ENCODE data around the gene ASXL2.

ASXL2 gene

GRCh38 chr2:25697559-25698341 is 180.5 kb downstream of the ASXL2 start:
- no peaks in the 10 kb centered on the region for H3K36me3 Mint-ChIP-seq
- H3K27me3 Mint-ChIP-seq: no peaks in the 10 kb centered on the region
- no peak overlapping the region for H3K27ac Mint-ChIP-seq
- peaks cover 2% of the 10 kb centered on the region for H3K4me1 Mint-ChIP-seq (ENCODE audit: low read depth)
- H3K9me3 Mint-ChIP-seq (ENCODE audit: low read depth): no peaks in the 10 kb centered on the region
- no peak overlapping the region for H3K4me3 Mint-ChIP-seq

DNA sequence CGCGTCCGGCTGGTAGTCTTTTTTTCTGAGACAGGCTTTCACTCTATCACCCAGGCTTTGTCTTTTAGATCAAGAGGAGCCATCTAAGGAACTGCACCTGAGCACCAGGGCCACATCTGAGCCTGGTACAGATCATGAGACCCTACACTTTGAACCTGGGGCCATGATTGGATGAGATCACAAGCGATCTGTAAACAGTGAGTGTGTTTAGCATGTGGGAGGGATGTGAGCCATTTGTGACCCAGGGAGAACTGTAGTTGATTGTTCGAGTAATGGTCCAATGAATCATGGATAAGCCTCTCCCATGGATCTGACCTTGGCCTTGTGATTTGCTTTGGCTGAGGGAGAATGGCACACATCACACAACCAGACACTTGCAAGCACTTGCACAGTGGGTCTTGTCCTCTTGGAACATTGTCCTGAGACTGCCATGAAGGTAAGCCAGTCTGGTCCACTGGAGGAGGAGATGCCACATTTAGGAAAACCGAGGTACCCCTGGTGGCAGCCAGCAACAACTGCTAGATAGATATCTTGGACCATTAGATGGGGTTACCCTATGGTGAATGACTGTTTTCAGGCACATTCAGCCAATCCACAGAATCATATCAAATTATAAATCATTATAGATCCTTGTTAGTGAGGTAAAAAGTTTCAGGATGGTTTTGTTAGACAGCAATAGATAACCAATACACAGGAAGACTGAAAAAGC is 185.4 kb downstream of the ASXL2 start:
- no peaks in the 10 kb centered on the region for H3K4me1 Mint-ChIP-seq (ENCODE audit: low read depth)
- H3K4me3 Mint-ChIP-seq: no peak overlapping the region
- no peaks in the 10 kb centered on the region for H3K36me3 Mint-ChIP-seq
- H3K27ac Mint-ChIP-seq: no peak overlapping the region
- H3K27me3 Mint-ChIP-seq: no peaks in the 10 kb centered on the region
- no peaks in the 10 kb centered on the region for H3K9me3 Mint-ChIP-seq (ENCODE audit: low read depth)

DNA sequence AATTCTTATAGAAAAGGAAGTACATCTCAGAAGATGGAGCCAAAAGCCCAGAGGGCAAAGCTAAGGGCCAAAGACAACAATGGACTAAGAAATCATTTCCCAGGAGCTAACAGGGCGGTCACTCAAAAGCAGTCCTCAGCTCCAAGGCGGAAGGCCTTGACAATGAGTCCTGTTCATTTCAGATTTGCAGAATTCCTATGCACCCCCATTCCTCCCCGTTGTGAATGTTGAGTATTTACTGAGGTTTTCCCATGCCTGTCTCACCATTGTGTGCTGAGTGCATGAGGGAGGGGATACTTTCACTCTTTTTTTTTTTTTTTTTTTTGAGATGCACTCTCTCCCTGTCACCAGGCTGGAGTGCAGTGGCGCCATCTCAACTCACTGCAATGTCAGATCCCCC is 186.1 kb downstream of the ASXL2 start:
- Mint-ChIP-seq H3K4me1 (ENCODE audit: low read depth) (no peaks in the 10 kb centered on the region), H3K27ac (no peak overlapping the region), H3K36me3 (no peaks in the 10 kb centered on the region), H3K9me3 (ENCODE audit: low read depth) (no peaks in the 10 kb centered on the region), H3K4me3 (no peak overlapping the region), H3K27me3 (no peaks in the 10 kb centered on the region)

DNA sequence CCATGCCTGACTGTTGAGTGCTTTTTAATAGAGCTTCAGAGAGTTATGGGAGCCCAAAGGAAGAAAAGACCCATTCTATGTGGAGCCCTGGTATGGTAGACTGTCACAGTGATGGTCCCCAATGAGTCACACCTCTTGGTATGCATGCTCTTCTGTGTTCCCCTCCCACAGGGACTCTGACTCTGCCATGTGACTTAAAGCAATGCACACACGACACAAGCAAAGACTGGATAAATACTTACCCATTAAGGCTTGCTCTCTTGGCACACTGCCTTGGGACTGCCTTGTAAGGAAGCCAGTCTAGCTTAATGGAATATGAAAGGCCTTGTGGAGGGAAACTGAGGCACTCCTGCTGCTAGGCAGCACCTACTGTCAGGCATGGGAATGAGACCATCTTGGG is 188.2 kb downstream of the ASXL2 start:
- Mint-ChIP-seq H3K36me3 (no peaks in the 10 kb centered on the region), H3K4me1 (ENCODE audit: low read depth) (no peaks in the 10 kb centered on the region), H3K9me3 (ENCODE audit: low read depth) (no peaks in the 10 kb centered on the region), H3K27me3 (no peaks in the 10 kb centered on the region), H3K4me3 (no peak overlapping the region), H3K27ac (no peak overlapping the region)

DNA sequence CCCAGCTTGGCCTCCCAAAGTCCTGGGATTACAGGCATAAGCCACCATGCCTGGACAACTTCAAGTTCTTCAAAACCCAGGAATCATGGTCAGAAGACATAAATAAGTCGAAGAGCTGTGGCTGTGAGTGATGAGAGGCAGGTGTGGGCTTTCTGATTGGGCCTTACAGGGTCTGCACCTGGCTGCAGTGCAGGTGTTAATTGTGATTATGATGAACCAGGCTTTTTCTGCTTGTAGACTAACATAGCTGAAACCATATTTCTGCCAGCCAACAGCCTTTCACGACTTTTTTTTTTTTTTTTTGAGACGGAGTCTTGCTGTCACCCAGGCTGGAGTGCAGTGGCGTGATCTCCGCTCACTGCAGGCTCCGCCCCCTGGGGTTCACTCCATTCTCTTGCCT is 190.1 kb downstream of the ASXL2 start:
- Mint-ChIP-seq H3K27me3 (no peaks in the 10 kb centered on the region), H3K4me3 (no peak overlapping the region), H3K9me3 (ENCODE audit: low read depth) (no peaks in the 10 kb centered on the region), H3K27ac (no peak overlapping the region), H3K4me1 (ENCODE audit: low read depth) (no peaks in the 10 kb centered on the region), H3K36me3 (no peaks in the 10 kb centered on the region)

DNA sequence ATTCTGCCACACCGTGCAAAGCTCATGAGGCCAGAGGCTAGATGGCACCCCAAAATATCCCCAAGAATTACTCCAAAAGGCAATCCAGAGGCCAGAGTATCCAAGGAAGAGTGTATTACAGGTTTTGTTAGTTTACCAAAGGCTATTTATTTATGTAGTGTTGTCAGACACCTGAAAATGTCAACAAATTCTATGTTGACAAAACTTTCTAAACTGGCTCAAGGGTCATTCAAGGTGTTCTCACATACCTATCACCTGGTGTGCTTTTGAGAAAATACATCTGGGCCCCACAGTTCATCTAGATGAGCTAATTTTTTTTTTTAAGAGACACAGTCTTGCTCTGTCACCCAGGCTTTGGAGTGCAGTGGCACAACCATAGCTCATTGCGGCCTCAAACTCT is 192.5 kb downstream of the ASXL2 start:
- Mint-ChIP-seq H3K9me3 (ENCODE audit: low read depth) (no peaks in the 10 kb centered on the region), H3K4me3 (no peak overlapping the region), H3K27ac (no peak overlapping the region), H3K4me1 (ENCODE audit: low read depth) (no peaks in the 10 kb centered on the region), H3K36me3 (no peaks in the 10 kb centered on the region), H3K27me3 (no peaks in the 10 kb centered on the region)

DNA sequence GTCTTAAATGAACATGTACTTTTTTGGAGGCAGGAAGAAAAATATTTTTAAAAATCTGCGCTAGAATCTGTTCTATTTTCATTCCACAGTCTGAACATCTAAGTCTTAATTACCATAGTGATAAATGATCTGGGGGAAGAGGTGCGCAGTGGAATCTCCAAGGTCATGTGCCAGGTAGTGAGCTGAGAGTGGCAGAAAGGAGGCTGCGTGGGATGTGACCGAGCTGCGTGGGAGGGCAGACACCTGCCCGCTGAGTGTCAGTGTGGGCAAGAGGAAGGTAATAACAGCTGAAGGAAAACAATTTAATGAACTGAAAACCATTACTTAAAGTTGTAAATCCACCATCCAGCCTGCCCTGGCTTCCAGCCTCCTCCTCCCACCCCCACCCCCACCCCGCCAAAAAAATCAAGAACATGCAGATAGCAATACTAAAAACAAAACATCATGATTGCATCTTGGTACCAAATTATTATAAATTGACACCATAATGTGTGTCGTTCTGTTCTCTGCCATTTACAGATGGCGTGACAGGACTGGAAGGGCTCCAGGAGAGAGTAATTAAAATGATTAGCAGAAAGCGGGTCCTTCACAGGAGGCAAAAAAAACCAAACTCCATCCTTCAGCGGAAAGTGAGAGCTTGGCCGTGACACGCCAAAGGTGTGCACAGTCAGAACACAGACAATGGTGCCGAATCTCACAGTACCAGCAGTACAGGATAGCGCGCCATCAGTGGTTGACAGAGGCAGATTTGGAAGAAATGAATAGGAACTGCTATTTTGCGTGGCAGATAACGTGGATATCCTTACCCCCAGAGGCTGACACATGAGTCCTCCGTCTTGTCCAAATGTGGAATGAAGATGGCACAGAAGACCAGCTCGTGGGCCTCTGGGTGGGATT is 193.5 kb downstream of the ASXL2 start:
- no peaks in the 10 kb centered on the region for H3K27me3 Mint-ChIP-seq
- H3K36me3 Mint-ChIP-seq: no peaks in the 10 kb centered on the region
- H3K27ac Mint-ChIP-seq: no peak overlapping the region
- no peaks in the 10 kb centered on the region for H3K9me3 Mint-ChIP-seq (ENCODE audit: low read depth)
- no peak overlapping the region for H3K4me3 Mint-ChIP-seq
- H3K4me1 Mint-ChIP-seq (ENCODE audit: low read depth): no peaks in the 10 kb centered on the region
